H1 (cell line): ENCODE data around the gene WFDC10A. TPM values are rescaled to one million over a fixed set of nuclear protein-coding genes. Genes with fewer than 3 reads are reported as not detected.

Experiments
- CTCF ChIA-PET: fragments of 300-600 bp; sonication (Branson Sonifier 250); formaldehyde crosslinking; loops from one replicate; lab custom pipeline; 2021; ENCODE audit not compliant: partially characterized antibody; lab: Charles Lee
- POLR2A ChIA-PET: fragments of 300-600 bp; sonication (Branson Sonifier 250); formaldehyde crosslinking; loops from one replicate; lab custom pipeline; 2021; ENCODE audit warnings: inconsistent platforms; ENCODE audit not compliant: partially characterized antibody; lab: Charles Lee
- DNase-seq, 2 experiments: peaks; one replicate each; pipeline versions ENCODE4 v3.0.0 to v3.0.0-alpha.2; 2010 to 2022; ENCODE audit warnings: low spot score in 2 of 2, low read depth in 1 of 2, mixed read lengths in 1 of 2
- FAIRE-seq: peaks from 2 replicates; lab custom pipeline; 2011; peaks lifted over from hg19 to GRCh38; lab: Jason Lieb, UNC
- H2AFZ ChIP-seq: 2 replicates; pipeline ENCODE4 v1.8.1; 2012; ENCODE audit warnings: low read length, inconsistent platforms
- H2AK5ac ChIP-seq: 2 replicates; pipeline ENCODE4 v1.6.1; 2013; ENCODE audit warnings: low read depth, low read length
- H2BK120ac ChIP-seq: replicated peaks from 2 replicates; pipeline ENCODE3; 2013; ENCODE audit warnings: low read depth, low read length, inconsistent platforms
- H2BK12ac ChIP-seq: 2 replicates; pipeline ENCODE4 v1.6.1; 2013; ENCODE audit warnings: low read depth, low read length
- H2BK15ac ChIP-seq: 2 replicates; pipeline ENCODE4 v1.6.1; 2013; ENCODE audit warnings: low read length
- H2BK20ac ChIP-seq: 2 replicates; pipeline ENCODE4 v1.6.1; 2013; ENCODE audit warnings: low read length
- H2BK5ac ChIP-seq: 2 replicates; pipeline ENCODE4 v1.6.1; 2013; ENCODE audit warnings: low read depth, low read length
- H3K14ac ChIP-seq: 2 replicates; pipeline ENCODE4 v1.6.1; 2013; ENCODE audit warnings: inconsistent platforms; ENCODE audit not compliant: insufficient read length
- H3K18ac ChIP-seq: 2 replicates; pipeline ENCODE4 v1.6.1; 2013; ENCODE audit warnings: low read length; ENCODE audit errors: extremely low read depth
- H3K23ac ChIP-seq: 2 replicates; pipeline ENCODE4 v1.6.1; 2013; ENCODE audit warnings: inconsistent platforms; ENCODE audit not compliant: insufficient read length
- H3K23me2 ChIP-seq: 2 replicates; pipeline ENCODE4 v1.6.1; 2013; ENCODE audit warnings: low read depth, low read length
- H3K27ac ChIP-seq: 2 replicates; pipeline ENCODE4 v1.6.1; 2011; ENCODE audit warnings: low read depth, low read length, inconsistent platforms
- H3K27me3 ChIP-seq, 4 experiments: replicated peaks in 1 of 4; 1 replicate in 1 of 4; 2 replicates in 3 of 4; pipeline versions ENCODE4 v1.6.1 to v1.8.1; 2011 to 2013; ENCODE audit warnings: low read length in 3 of 4, mild to moderate bottlenecking in 3 of 4, inconsistent platforms in 2 of 4, mixed read lengths in 2 of 4, moderate library complexity in 1 of 4; ENCODE audit not compliant: control insufficient read depth in 3 of 4, insufficient read depth in 3 of 4; ENCODE audit errors: extremely low read depth in 1 of 4
- H3K36me3 ChIP-seq, 4 experiments: 2 replicates each; pipeline versions ENCODE4 v1.6.1 to v1.8.1; 2011 to 2013; ENCODE audit warnings: mild to moderate bottlenecking in 4 of 4, low read length in 3 of 4, moderate library complexity in 2 of 4, control low read depth in 1 of 4, inconsistent platforms in 1 of 4; ENCODE audit not compliant: insufficient read depth in 4 of 4, control insufficient read depth in 2 of 4
- H3K4ac ChIP-seq: replicated peaks from 2 replicates; pipeline ENCODE3; 2013; ENCODE audit warnings: low read length, low read depth, mixed read lengths, inconsistent platforms; ENCODE audit not compliant: insufficient read length
- H3K4me1 ChIP-seq, 4 experiments: replicated peaks in 1 of 4; 1 replicate in 1 of 4; 2 replicates in 3 of 4; pipeline versions ENCODE4 v1.6.1 to v1.8.1; 2011 to 2013; ENCODE audit warnings: low read length in 3 of 4, inconsistent platforms in 2 of 4, mixed read lengths in 1 of 4; ENCODE audit not compliant: insufficient read depth in 4 of 4, control insufficient read depth in 3 of 4
- H3K4me2 ChIP-seq, 2 experiments: 2 replicates each; pipeline versions ENCODE4 v1.6.1 to v1.8.1; 2011 to 2013; ENCODE audit warnings: low read depth in 2 of 2, low read length in 2 of 2, control low read depth in 1 of 2, inconsistent platforms in 1 of 2, mild to moderate bottlenecking in 1 of 2; ENCODE audit not compliant: insufficient read depth in 1 of 2
- H3K4me3 ChIP-seq, 4 experiments: fragments of 200-600, 300-600 bp in 1 of 4; sonication (generic), shearing (Covaris generic), sonication (Bioruptor Twin) in 1 of 4; 2 replicates each; pipeline versions ENCODE4 v1.5.1 to v1.8.1; 2011 to 2016; ENCODE audit warnings: low read length in 4 of 4, low read depth in 3 of 4, control low read depth in 2 of 4, inconsistent platforms in 2 of 4, mild to moderate bottlenecking in 2 of 4, mixed read lengths in 1 of 4, moderate library complexity in 1 of 4; ENCODE audit not compliant: insufficient read depth in 2 of 4; ENCODE audit errors: extremely low read depth in 1 of 4
- H3K56ac ChIP-seq: replicated peaks from 2 replicates; pipeline ENCODE3; 2013; ENCODE audit warnings: low read depth, mild to moderate bottlenecking, mixed read lengths, low read length, inconsistent platforms; ENCODE audit not compliant: insufficient read length
- H3K79me1 ChIP-seq: 2 replicates; pipeline ENCODE4 v1.6.1; 2013; ENCODE audit warnings: low read depth, low read length, control low read depth
- H3K79me2 ChIP-seq, 2 experiments: 2 replicates each; pipeline versions ENCODE4 v1.6.1 to v1.8.1; 2012 to 2013; ENCODE audit warnings: low read length in 2 of 2, mild to moderate bottlenecking in 2 of 2, inconsistent platforms in 1 of 2; ENCODE audit not compliant: insufficient read depth in 2 of 2, control insufficient read depth in 1 of 2
- H3K9ac ChIP-seq, 4 experiments: replicated peaks in 1 of 4; 1 replicate in 1 of 4; 2 replicates in 3 of 4; pipeline versions ENCODE4 v1.6.1 to v1.8.1; 2011 to 2013; ENCODE audit warnings: low read depth in 3 of 4, low read length in 3 of 4, control low read depth in 2 of 4, mild to moderate bottlenecking in 2 of 4, moderate library complexity in 2 of 4, inconsistent platforms in 1 of 4; ENCODE audit errors: extremely low read depth in 1 of 4
- H3K9me3 ChIP-seq, 2 experiments: 2 replicates each; pipeline versions ENCODE4 v1.6.1 to v1.8.1; 2012 to 2013; ENCODE audit warnings: mild to moderate bottlenecking in 2 of 2, moderate library complexity in 2 of 2, control low read depth in 1 of 2, inconsistent platforms in 1 of 2, low read depth in 1 of 2, low read length in 1 of 2, mixed read lengths in 1 of 2; ENCODE audit not compliant: insufficient read depth in 2 of 2
- H4K20me1 ChIP-seq, 2 experiments: replicated peaks in 1 of 2; 2 replicates each; pipeline versions ENCODE3 to v1.8.1; 2011 to 2013; ENCODE audit warnings: inconsistent platforms in 2 of 2, low read length in 2 of 2, mild to moderate bottlenecking in 1 of 2; ENCODE audit not compliant: insufficient read depth in 2 of 2, control insufficient read depth in 1 of 2
- H4K5ac ChIP-seq: 2 replicates; pipeline ENCODE4 v1.6.1; 2013; ENCODE audit warnings: low read length, low read depth, mixed read lengths, inconsistent platforms; ENCODE audit not compliant: insufficient read length
- H4K8ac ChIP-seq: 2 replicates; pipeline ENCODE4 v1.8.0; 2013; ENCODE audit warnings: mild to moderate bottlenecking, moderate library complexity, low read length, inconsistent platforms; ENCODE audit not compliant: insufficient read depth; ENCODE audit errors: extremely low read depth
- H4K91ac ChIP-seq: replicated peaks from 2 replicates; pipeline ENCODE3; 2013; ENCODE audit warnings: low read length, mixed read lengths, inconsistent platforms; ENCODE audit not compliant: insufficient read length
- CHD1 ChIP-seq: IDR thresholded peaks from 2 replicates; pipeline ENCODE4 v1.6.1; 2012; ENCODE audit warnings: low read depth, low read length, improper control_type of control experiment
- POLR2AphosphoS5 ChIP-seq: IDR thresholded peaks from 2 replicates; pipeline ENCODE4 v1.6.1; 2011; ENCODE audit warnings: low read depth, low read length
- WGBS, 2 experiments: shearing (Covaris generic) in 1 of 2; methylation state at CpG; one replicate each; pipeline versions ENCODE4 v1.1.6 to v1.1.7; 2013 to 2015; ENCODE audit warnings: low lambda C conversion rate in 2 of 2, mixed read lengths in 2 of 2, inconsistent platforms in 1 of 2, low coverage in 1 of 2, missing lambda C conversion rate in 1 of 2; ENCODE audit not compliant: insufficient replicate concordance in 2 of 2, insufficient coverage in 1 of 2, insufficient read length in 1 of 2; ENCODE audit errors: extremely low coverage in 1 of 2, missing lambda C conversion rate in 1 of 2; 5-methylcytosine and 5-hydroxymethylcytosine counted together
- polyA plus RNA-seq, 7 experiments: library from polyadenylated mRNA; depleted of rRNA in 3 of 7; stranded (reverse) in 5 of 7; unstranded in 2 of 7; fragments of >200 nt in 5 of 7; fragments of 200-250 nt in 2 of 7; gene quantifications; 1 replicate in 5 of 7; 2 replicates in 1 of 7; 4 replicates in 1 of 7; pipeline versions ENCODE4 v1.2.1 to v1.2.3, GENCODE V29; 2011 to 2013; ENCODE audit warnings: missing spikeins in 2 of 7, mixed read lengths in 2 of 7
- total RNA-seq: library from RNA; stranded (reverse); fragmentation: NEBNext Ultra II Directional; extraction: Animal tissue kit (Norgen Biotek cat#: 25700); gene quantifications from 2 replicates; pipeline ENCODE4 v1.2.1, GENCODE V29; 2021

Gene WFDC10A
- total and polyA plus RNA-seq, 2 of the 8 experiments (the other 6 are each of a cell fraction or from before 2014, with no cell fraction given), result not detected

GRCh38 chr20:45617591-45617990 lies 11.9 kb upstream of the WFDC10A start:
- Histone ChIP-seq H3K36me3 (no peaks in the 10 kb centered on the region), H3K4me3 (no peak overlapping the region), H4K91ac (no peak overlapping the region), H3K23me2 (no peaks in the 10 kb centered on the region), H4K8ac (no peak overlapping the region), H2BK15ac (no peak overlapping the region), H3K4me2 (no peak overlapping the region), H3K9me3 (no peaks in the 10 kb centered on the region), H3K14ac (no peak overlapping the region), H2BK12ac (no peak overlapping the region), H3K9ac (no peak overlapping the region), H2BK5ac (no peak overlapping the region), H4K5ac (no peak overlapping the region), H3K23ac (no peak overlapping the region), H3K56ac (no peak overlapping the region), H2AFZ (no peak overlapping the region), H3K79me2 (no peaks in the 10 kb centered on the region), H2BK120ac (no peak overlapping the region), H3K4me1 (no peaks in the 10 kb centered on the region), H2AK5ac (no peak overlapping the region), H4K20me1 (no peaks in the 10 kb centered on the region), H3K18ac (no peak overlapping the region), H3K4ac (no peak overlapping the region), H3K27ac (no peak overlapping the region), H2BK20ac (no peak overlapping the region), H3K79me1 (no peaks in the 10 kb centered on the region), H3K27me3 (no peaks in the 10 kb centered on the region)
- no peak for DNase-seq
- no peak for FAIRE-seq
- TF ChIP-seq POLR2AphosphoS5, result no peak
- TF ChIP-seq CHD1, result no peak
- POLR2A ChIA-PET, result no interaction called here
- CTCF ChIA-PET, result interaction anchor here (0.8 to 4.2 kb wide), 4 partner anchors 12 to 326 kb away, joined by 3 to 29 read pairs (median 4); partner anchors contain the start of genes WFDC10A and WFDC9
- 85% methylated on average over 2 of the region's 2 CpGs; no CpG with 5 or more reads in 1 of the 2 experiments for WGBS, 2 experiments
